ENCODE data around the gene SND1.

Gene SND1

GRCh38 chr7:128078309-128078708 lies 426.3 kb downstream of the SND1 start:
- DNase-seq: no peak

- no peak for DNase-seq
Observed at GRCh38 chr7:128080169-128080568, 428.2 kb downstream of the SND1 start.

GRCh38 chr7:128081351-128081750 lies 429.4 kb downstream of the SND1 start:
- no peak for DNase-seq

- no peak for DNase-seq
Observed at GRCh38 chr7:128081808-128082207, 429.8 kb downstream of the SND1 start.

- no peak for DNase-seq
Observed at GRCh38 chr7:128082431-128082830, 430.4 kb downstream of the SND1 start.

GRCh38 chr7:128084896-128085608 lies 433.1 kb downstream of the SND1 start:
- DNase-seq: no peak

GRCh38 chr7:128090492-128090891 lies 438.5 kb downstream of the SND1 start:
- DNase-seq: no peak

- DNase-seq: no peak
Observed at GRCh38 chr7:128091106-128091505, 439.1 kb downstream of the SND1 start.

- no peak for DNase-seq
Observed at GRCh38 chr7:128092221-128092620, 440.2 kb downstream of the SND1 start.

- no peak for DNase-seq
Observed at GRCh38 chr7:128093614-128094570, 441.9 kb downstream of the SND1 start.

- no peak for DNase-seq
Observed at GRCh38 chr7:128094686-128095085, 442.7 kb downstream of the SND1 start.

- no peak for DNase-seq
Observed at GRCh38 chr7:128097211-128097731, 445.3 kb downstream of the SND1 start.

- DNase-seq: no peak
Observed at GRCh38 chr7:128098629-128099028, 446.6 kb downstream of the SND1 start.

- no peak for DNase-seq
Observed at GRCh38 chr7:128099204-128099671, 447.2 kb downstream of the SND1 start.

GRCh38 chr7:128100225-128100948 lies 448.4 kb downstream of the SND1 start:
- DNase-seq: no peak

GRCh38 chr7:128100949-128101713 lies 449.1 kb downstream of the SND1 start:
- DNase-seq: no peak

GRCh38 chr7:128102490-128103291 lies 450.7 kb downstream of the SND1 start:
- DNase-seq: no peak

GRCh38 chr7:128103498-128104107 lies 451.6 kb downstream of the SND1 start:
- DNase-seq: no peak

GRCh38 chr7:128104108-128104742 lies 452.2 kb downstream of the SND1 start:
- no peak for DNase-seq
